Keratinocyte (primary cell): ENCODE results near the gene LRCOL1.

Experiments used
- EZH2 ChIP-seq: IDR thresholded peaks from one replicate; pipeline ENCODE4 v1.6.1; 2012; ENCODE audit warnings: inconsistent platforms, mild to moderate bottlenecking, low read length, moderate library complexity
- TF ChIP-seq, protein P1 (sequence below), 3 experiments: IDR thresholded peaks in 1 of 3; conservative IDR thresholded peaks in 1 of 3; optimal IDR thresholded peaks in 1 of 3; 2 replicates in 2 of 3; 3 replicates in 1 of 3; pipeline versions ENCODE3 to v1.5.1; 2011; ENCODE audit warnings: low read length in 3 of 3, mild to moderate bottlenecking in 3 of 3, moderate library complexity in 2 of 3, control low read depth in 1 of 3, inconsistent platforms in 1 of 3; ENCODE audit not compliant: insufficient read depth in 2 of 3; ENCODE audit errors: extremely low read depth in 1 of 3

DNA sequence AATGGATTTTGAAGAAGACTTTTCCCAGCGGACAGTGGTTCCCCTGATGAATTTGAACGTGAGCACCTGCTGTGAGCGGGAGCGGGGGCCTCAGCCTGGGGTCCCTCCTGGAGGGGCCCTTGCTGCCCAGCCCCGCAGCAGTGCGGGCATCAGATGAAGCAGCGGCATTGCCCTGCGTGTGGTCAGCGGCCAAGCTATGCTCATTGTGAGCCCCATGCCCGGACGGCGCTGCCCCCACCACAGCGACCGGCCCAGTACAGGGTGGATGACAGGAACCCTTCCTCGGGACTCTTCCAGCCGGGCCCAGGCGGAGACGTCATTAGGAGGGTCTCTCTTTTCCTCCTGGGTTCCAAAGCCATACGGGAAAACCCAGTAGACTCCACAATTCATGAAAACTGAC lies 3.5 kb downstream of the LRCOL1 start:
- TF ChIP-seq EZH2 = no peak
- TF ChIP-seq, protein P1, sequence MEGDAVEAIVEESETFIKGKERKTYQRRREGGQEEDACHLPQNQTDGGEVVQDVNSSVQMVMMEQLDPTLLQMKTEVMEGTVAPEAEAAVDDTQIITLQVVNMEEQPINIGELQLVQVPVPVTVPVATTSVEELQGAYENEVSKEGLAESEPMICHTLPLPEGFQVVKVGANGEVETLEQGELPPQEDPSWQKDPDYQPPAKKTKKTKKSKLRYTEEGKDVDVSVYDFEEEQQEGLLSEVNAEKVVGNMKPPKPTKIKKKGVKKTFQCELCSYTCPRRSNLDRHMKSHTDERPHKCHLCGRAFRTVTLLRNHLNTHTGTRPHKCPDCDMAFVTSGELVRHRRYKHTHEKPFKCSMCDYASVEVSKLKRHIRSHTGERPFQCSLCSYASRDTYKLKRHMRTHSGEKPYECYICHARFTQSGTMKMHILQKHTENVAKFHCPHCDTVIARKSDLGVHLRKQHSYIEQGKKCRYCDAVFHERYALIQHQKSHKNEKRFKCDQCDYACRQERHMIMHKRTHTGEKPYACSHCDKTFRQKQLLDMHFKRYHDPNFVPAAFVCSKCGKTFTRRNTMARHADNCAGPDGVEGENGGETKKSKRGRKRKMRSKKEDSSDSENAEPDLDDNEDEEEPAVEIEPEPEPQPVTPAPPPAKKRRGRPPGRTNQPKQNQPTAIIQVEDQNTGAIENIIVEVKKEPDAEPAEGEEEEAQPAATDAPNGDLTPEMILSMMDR (optimal IDR thresholded peaks at IDR 0.05 in 1 of 3, IDR thresholded peaks at IDR 0.05 in 1 of 3, conservative IDR thresholded peaks at IDR 0.05 in 1 of 3; ENCODE audit: extremely low read depth in 1 of 3, insufficient read depth in 2 of 3, low read length in 3 of 3) = no peak
